HTERT RPE-1 (cell line): ENCODE data around the gene FAM163B.

Experiments
- in situ Hi-C: fragments of 300-500 bp; cut with MboI; formaldehyde crosslinking; loops from 4 replicates; pipeline ENCODE4 v1.14.3; 2020; ENCODE audit warnings: low sequenced_read_pairs

Gene FAM163B

GRCh38 chr9:133601746-133602145 lies 7.4 kb downstream of the FAM163B start:
- in situ Hi-C loops, result no loop called here

- in situ Hi-C loops, result no loop called here
Observed at GRCh38 chr9:133600739-133601138, 8.4 kb downstream of the FAM163B start.

DNA sequence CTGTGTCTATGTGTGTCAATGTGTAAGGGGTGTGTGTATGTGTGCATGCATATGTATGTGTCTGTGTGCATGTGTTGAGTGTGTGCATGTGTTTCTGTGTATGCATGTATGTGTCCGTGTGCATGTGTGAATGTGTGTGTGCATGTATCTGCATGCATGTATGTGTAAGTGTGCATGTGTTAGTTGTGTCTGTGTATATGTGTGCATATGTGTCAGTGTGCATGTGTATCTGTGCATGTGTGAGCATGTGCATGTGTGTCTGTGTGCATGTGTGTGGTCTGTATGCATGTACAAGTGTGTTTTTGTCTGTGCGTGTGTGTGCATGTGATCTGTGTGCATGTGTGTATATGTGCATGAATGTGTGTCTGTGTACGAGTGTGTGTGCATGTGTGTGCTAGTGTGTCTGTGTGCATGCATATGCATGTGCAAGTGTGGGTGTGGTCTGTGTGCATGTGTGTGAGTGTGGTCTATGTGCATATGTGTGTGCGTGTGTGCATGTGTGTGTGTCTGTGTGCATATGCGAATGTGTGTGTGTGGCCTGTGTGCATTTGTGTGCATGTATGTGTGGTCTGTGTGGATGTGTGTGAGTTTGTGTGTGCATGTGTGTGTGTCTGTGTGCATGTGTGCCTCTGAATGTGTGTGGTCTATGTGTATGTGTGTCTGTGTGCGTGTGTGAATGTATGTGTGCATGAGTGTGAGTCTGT lies 9.6 kb downstream of the FAM163B start:
- in situ Hi-C loops, result no loop called here

DNA sequence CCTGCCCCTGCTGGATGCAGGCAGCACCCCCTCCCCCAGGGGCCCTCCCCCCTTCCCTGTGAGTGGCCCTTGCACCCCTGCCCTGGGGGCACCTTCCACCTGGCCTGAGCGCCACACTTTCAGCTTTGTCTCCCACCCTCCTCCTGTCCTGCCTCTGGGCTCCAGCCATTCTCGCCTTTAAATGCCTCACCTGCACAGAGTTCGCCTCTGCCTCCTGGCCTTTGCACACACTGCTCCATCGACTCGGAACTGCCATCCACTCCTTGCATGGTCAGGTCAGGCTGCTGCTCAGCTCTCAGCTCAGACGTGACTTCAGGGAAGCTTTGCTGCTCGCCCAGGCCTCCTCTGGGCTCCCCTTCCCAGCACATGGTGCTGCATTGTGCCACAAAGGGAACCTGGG lies 10.2 kb downstream of the FAM163B start:
- in situ Hi-C loops, result no loop called here

- in situ Hi-C loops, result no loop called here
Observed at GRCh38 chr9:133597316-133597957, 11.8 kb downstream of the FAM163B start.

- in situ Hi-C loops, result no loop called here
Observed at GRCh38 chr9:133595910-133596309, 13.3 kb downstream of the FAM163B start.

DNA sequence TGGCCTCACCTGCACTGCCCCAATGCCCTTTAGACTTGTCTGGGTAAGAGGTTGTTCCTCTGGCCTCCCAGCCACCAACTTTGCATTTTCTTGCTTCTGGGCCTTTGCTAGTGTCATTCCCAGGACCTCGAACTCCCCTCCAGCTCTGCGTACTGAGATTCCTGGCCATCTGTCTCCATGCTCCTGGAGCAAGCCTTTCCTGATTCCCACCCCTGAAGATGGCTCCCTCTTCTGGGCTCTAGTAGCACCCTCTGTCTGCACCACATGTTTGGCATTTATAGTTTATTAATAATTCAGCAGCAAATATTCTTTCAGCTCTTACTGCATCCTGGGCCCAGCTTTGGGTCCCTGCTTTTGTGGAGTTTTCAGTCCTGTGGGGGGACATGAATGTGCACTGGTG lies 14.9 kb downstream of the FAM163B start:
- in situ Hi-C loops, result no loop called here

DNA sequence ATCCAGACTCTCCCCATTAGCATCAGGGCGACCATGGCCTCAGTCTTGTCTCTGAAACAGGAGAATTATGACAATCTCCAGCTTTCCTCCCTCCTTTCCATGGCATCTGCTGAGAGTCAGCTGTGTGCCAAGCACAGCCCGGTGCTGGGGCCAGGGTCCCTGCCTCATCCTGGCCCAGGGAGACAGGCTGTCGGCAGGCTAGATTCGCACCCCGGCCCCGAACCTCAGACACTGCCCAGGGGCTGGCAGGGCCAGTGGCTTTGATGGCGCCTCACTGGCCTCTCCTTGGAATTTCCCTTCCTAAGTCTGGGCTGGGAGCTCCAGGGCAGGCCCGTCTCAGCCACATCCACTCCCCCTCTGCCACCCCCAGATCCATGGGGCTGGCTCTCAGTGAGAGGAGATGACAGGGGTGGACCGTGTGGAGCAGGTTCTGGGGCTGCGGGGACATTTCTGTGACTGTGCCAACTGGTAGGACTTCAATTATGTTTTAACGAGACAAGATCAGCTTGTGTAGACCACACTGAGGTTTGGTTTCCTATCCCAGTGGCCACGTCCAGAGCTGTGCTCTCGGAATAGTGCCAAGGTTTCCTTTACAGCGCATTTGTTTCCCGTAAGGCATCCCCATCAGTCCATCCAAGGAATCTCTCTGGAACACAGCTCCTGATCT lies 15.5 kb downstream of the FAM163B start:
- in situ Hi-C loops, result no loop called here

DNA sequence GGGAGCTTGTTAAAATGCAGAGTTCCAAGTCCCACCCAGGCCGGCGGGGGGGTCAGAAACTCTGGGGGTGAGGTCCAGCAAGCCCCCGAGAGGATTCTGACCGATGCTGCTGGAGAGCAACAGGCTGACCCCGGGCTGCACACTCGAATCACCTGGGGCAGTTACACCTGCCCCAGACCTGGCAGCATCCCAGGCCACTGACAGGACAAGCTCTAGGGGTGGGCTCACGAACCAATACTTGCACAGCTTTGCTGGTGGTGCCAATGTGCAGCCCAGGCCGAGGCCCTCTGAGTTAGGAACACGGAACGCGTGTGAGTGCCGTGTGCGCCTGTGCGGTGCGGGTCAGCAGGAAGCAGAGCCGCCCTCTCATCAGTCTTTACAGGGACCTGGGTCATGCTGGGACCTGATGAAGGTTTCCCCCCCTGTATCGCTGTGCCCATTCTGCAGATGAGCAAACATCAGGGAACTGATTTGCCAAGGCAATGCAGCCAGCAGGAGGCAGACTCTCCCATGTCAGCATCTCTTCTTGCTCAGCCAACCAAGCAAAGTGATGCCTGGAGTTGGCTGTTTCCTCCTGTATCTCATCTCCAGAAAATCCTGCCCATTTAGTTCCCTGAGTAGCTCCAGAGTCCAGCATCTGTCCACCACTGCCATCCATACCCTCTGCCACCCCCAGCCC lies 16.3 kb downstream of the FAM163B start:
- in situ Hi-C loops, result no loop called here

GRCh38 chr9:133591985-133592384 lies 17.2 kb downstream of the FAM163B start:
- in situ Hi-C loops, result no loop called here

DNA sequence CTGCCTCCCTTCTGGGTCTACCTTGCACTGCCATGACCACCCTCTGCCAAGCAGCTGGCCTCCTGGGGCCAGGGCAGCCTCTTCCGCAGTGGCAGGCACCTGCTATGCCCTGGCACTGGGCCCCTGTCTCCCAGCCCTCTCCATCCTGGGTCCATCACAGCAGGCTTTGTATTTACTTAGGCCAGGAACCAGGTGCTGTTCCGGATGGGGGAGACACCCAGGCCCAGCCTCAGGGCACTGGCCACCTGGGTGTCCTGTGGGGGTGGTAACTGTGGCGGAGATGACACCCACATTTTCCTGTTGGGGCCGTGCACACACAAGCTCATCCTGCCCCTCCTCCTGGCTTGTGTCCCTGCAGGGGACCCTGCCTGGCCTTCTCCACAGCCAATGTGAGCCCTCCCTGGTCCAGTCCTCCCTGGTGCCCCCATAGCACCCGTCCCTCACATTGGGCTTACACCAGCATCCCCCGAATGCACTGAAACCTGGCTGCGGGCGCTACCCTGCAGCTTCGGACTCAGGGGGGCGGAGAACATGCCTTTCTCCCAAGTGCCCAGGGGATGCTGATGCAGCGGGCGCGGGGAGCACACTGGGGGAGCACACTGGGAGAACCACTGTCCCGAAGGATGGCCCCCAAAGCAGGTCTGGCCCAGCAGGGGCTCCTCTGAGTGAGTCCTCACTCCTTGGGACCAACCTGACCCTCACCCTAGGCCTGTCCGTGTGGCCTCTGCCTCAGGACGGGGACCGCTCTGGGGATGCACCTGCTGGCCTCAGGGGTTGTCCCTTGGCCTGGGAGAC lies 17.9 kb downstream of the FAM163B start:
- in situ Hi-C loops, result no loop called here

GRCh38 chr9:133590231-133590855 lies 18.8 kb downstream of the FAM163B start:
- in situ Hi-C loops, result no loop called here

DNA sequence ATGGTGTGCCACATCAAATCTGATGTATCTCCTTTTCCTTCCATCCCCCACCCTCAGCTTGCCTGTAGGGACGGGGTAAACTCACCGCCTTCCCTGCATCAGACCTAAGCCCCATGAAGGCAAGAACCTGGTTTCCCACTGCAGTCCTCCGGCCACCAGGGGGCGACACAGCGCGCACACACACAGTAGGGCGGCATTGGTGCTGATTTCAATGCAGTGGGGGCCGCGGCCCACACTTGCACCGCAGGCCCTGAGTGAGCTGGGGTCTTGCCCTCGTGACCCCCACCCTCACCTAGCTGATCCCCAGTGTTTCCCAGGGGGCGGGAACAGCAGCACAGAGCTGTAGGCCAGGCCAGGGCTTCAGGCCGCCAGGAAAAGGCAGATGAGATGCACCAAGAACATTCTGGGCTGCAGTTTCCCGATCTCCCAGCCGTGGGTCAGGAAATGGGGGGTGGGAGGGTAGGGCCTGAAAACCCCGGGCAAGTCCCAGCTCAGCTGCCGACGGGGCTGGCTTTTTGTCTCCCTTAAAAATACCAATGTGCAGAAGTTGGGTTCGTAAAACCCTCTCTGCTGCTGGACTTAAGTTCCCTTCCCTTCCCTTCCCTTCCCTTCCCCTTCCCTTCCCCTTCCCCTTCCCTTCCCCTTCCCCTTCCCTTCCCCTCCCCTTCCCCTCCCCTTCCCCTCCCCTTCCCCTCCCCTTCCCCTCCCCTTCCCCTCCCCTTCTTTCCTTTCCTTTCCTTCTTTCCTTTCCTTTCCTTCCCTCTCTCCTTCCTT lies 19.5 kb downstream of the FAM163B start:
- in situ Hi-C loops, result no loop called here

- in situ Hi-C loops, result no loop called here
Observed at GRCh38 chr9:133587466-133587865, 21.7 kb downstream of the FAM163B start.

GRCh38 chr9:133587051-133587450 lies 22.1 kb downstream of the FAM163B start:
- in situ Hi-C loops, result no loop called here

GRCh38 chr9:133585481-133586351 lies 23.5 kb downstream of the FAM163B start:
- in situ Hi-C loops, result no loop called here

- in situ Hi-C loops, result no loop called here
Observed at GRCh38 chr9:133584559-133585476, 24.4 kb downstream of the FAM163B start.

GRCh38 chr9:133584167-133584558 lies 25.0 kb downstream of the FAM163B start:
- in situ Hi-C loops, result no loop called here
